22Rv1 (cell line): ENCODE data around the gene PRRC2B.

Source experiments
- ZFX ChIP-seq: fragments of 450-650 bp; IDR thresholded peaks from 2 replicates; pipeline ENCODE4 v1.6.1; 2017; ENCODE audit warnings: antibody characterized with exemption, borderline replicate concordance
- TF ChIP-seq, protein P1 (sequence below): fragments of 450-650 bp; IDR thresholded peaks from 2 replicates; pipeline ENCODE4 v1.5.1; 2017; ENCODE audit warnings: mild to moderate bottlenecking

DNA sequence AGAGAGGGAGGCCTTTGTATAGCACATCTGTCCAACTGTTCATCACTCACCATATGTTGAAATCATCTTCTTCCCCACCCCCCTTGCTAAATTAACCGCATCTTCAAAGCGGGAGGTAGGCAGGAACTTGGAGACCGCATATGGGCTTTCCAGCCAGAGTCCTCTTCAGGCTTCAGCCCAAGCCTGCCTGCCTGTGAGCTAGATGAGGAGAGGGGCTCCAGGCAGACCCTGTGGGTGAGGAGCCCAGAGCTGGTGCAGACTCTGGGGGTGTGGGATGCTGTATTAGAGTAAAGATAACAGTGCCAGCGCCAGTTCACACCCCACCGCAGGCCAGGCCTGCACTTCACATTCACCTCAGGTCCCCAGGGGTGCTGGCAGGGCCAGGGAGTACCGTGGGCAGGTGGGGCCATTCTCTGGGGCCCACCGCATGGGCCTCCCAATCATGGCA is 16.2 kb downstream of the PRRC2B start:
- TF ChIP-seq, protein P1, sequence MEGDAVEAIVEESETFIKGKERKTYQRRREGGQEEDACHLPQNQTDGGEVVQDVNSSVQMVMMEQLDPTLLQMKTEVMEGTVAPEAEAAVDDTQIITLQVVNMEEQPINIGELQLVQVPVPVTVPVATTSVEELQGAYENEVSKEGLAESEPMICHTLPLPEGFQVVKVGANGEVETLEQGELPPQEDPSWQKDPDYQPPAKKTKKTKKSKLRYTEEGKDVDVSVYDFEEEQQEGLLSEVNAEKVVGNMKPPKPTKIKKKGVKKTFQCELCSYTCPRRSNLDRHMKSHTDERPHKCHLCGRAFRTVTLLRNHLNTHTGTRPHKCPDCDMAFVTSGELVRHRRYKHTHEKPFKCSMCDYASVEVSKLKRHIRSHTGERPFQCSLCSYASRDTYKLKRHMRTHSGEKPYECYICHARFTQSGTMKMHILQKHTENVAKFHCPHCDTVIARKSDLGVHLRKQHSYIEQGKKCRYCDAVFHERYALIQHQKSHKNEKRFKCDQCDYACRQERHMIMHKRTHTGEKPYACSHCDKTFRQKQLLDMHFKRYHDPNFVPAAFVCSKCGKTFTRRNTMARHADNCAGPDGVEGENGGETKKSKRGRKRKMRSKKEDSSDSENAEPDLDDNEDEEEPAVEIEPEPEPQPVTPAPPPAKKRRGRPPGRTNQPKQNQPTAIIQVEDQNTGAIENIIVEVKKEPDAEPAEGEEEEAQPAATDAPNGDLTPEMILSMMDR, result no peak
- no peak for TF ChIP-seq ZFX
